ENCODE results near the gene SMIM35.

The SMIM35 gene

DNA sequence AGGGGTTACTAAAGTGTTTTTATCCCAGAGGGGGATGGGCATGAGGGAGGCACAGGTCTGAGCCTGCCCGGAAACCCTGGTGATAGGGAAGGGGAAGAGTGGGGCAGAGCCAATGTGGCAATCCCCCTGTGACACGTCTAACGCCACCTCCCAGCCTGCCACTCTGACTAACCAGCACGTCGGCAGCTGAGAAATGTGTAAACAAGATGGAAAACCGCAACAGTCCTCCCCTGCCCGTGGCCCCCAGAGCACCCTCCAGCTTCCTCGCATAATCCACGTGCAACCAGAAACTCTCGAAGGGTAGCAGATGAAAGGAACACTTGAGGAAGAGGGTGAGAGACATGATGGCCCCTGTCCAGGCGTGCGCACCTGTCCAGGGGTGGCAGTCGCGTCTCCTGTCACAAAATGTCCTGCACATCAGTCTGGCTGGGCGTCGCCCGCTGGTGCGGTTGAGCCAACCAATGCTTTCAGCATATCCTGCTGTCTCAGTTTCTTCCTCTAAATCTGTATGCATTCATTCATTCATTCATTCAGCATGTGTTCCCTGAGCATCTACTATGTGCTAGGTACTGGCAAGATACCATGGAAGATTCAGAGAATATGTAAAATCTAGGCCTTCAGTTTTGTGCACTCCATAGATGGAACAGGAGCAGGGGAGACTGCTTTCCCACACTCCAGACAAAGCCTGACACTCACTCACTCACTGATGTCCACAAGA lies 5.4 kb downstream of the SMIM35 start:
- Histone ChIP-seq H3K4me3 (ENCODE audit: low read depth, low read length, poor library complexity, severe bottlenecking) (no peak overlapping the region), H3K79me2 (ENCODE audit: insufficient read depth, low read length) (no peaks in the 10 kb centered on the region), H3K9me2 (ENCODE audit: low read depth, low read length) (no peaks in the 10 kb centered on the region), H3K27me3 (ENCODE audit: insufficient read depth, low read length) (no peaks in the 10 kb centered on the region; the same call in 1 of the 2 replicates), H3K4me2 (ENCODE audit: low read length) (no peak overlapping the region), H3K36me3 (ENCODE audit: insufficient read depth, low read length) (no peaks in the 10 kb centered on the region; the same call in 1 of the 2 replicates), H3F3A (ENCODE audit: insufficient read depth, low read length) (no peaks in the 10 kb centered on the region), H3K4me1 (ENCODE audit: insufficient read depth, low read length, severe bottlenecking) (no peaks in the 10 kb centered on the region), H3K27ac (ENCODE audit: low read depth, low read length, poor library complexity, severe bottlenecking) (no peak overlapping the region), H4K20me1 (ENCODE audit: insufficient read depth, low read length) (no peaks in the 10 kb centered on the region), H2AFZ (ENCODE audit: low read length) (no peak overlapping the region), H3K9ac (ENCODE audit: low read length) (no peak overlapping the region), H3K9me3 (ENCODE audit: low read length) (no peaks in the 10 kb centered on the region)
- TF ChIP-seq, protein P1, sequence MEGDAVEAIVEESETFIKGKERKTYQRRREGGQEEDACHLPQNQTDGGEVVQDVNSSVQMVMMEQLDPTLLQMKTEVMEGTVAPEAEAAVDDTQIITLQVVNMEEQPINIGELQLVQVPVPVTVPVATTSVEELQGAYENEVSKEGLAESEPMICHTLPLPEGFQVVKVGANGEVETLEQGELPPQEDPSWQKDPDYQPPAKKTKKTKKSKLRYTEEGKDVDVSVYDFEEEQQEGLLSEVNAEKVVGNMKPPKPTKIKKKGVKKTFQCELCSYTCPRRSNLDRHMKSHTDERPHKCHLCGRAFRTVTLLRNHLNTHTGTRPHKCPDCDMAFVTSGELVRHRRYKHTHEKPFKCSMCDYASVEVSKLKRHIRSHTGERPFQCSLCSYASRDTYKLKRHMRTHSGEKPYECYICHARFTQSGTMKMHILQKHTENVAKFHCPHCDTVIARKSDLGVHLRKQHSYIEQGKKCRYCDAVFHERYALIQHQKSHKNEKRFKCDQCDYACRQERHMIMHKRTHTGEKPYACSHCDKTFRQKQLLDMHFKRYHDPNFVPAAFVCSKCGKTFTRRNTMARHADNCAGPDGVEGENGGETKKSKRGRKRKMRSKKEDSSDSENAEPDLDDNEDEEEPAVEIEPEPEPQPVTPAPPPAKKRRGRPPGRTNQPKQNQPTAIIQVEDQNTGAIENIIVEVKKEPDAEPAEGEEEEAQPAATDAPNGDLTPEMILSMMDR (IDR thresholded peaks at IDR 0.05; ENCODE audit: low read length), result no peak
- TF ChIP-seq EZH2 (IDR thresholded peaks at IDR 0.05; ENCODE audit: borderline replicate concordance, low read length), result no peak

DNA sequence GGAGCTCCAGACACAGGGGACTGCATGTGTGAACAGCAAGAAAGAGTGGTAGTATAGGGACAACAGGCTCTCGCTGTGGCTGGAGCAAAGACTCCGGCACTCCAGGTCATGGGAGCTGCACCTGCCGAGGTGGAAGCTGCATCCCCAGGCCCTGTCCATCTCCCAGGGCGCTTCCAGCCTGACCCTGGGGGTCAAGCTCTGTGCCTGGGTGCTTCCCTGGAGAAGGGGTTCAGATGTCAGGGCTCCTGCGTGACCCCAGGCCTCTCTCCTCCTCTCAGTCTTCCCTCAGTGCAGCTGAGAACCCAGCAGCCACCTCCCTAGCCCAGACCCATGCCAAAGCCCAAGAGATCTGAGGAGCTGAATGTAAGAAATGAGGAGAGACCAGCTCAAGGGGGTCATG lies 6.5 kb downstream of the SMIM35 start:
- no peak for TF ChIP-seq EZH2 (IDR thresholded peaks at IDR 0.05; ENCODE audit: borderline replicate concordance, low read length)
- TF ChIP-seq, protein P1 (IDR thresholded peaks at IDR 0.05; ENCODE audit: low read length), result no peak
- no peak overlapping the region for H3K4me3 ChIP-seq (ENCODE audit: low read depth, low read length, poor library complexity, severe bottlenecking)
- no peaks in the 10 kb centered on the region for H3K79me2 ChIP-seq (ENCODE audit: insufficient read depth, low read length)
- no peak overlapping the region for H3K9ac ChIP-seq (ENCODE audit: low read length)
- no peak overlapping the region for H2AFZ ChIP-seq (ENCODE audit: low read length)
- no peaks in the 10 kb centered on the region for H3F3A ChIP-seq (ENCODE audit: insufficient read depth, low read length)
- H3K27ac ChIP-seq (ENCODE audit: low read depth, low read length, poor library complexity, severe bottlenecking), result no peak overlapping the region
- H3K36me3 ChIP-seq (ENCODE audit: insufficient read depth, low read length), result no peaks in the 10 kb centered on the region
- no peaks in the 10 kb centered on the region for H4K20me1 ChIP-seq (ENCODE audit: insufficient read depth, low read length)
- H3K4me2 ChIP-seq (ENCODE audit: low read length), result no peak overlapping the region
- H3K4me1 ChIP-seq (ENCODE audit: insufficient read depth, low read length, severe bottlenecking), result no peaks in the 10 kb centered on the region
- no peaks in the 10 kb centered on the region for H3K27me3 ChIP-seq (ENCODE audit: insufficient read depth, low read length)
- no peaks in the 10 kb centered on the region for H3K9me3 ChIP-seq (ENCODE audit: low read length)
- no peaks in the 10 kb centered on the region for H3K9me2 ChIP-seq (ENCODE audit: low read depth, low read length)

DNA sequence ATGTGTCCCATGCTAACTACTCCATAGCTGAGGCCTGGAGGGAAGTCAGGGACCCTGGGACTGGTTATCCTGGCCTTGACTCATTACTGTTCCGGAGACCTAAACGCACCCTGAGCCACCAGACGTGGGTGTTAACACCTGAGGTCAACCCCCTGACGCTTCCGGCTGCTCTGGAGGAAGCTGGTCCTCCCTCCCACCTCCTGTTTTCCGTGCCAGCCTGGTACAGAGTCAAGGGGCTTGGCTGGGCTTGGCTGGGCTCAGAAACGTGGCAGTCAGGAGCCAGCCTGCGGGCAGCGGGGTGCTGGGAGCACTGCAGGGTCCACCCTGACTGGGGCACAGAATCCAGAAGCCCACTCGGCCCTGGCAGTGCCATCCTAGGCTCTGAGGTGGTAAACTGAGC lies 7.3 kb downstream of the SMIM35 start:
- H3K9me2 ChIP-seq (ENCODE audit: low read depth, low read length), result no peaks in the 10 kb centered on the region
- no peak overlapping the region for H3K4me3 ChIP-seq (ENCODE audit: low read depth, low read length, poor library complexity, severe bottlenecking)
- no peaks in the 10 kb centered on the region for H3F3A ChIP-seq (ENCODE audit: insufficient read depth, low read length)
- no peaks in the 10 kb centered on the region for H3K4me1 ChIP-seq (ENCODE audit: insufficient read depth, low read length, severe bottlenecking)
- no peak overlapping the region for H2AFZ ChIP-seq (ENCODE audit: low read length)
- H4K20me1 ChIP-seq (ENCODE audit: insufficient read depth, low read length), result no peaks in the 10 kb centered on the region
- H3K9ac ChIP-seq (ENCODE audit: low read length), result no peak overlapping the region
- no peak overlapping the region for H3K27ac ChIP-seq (ENCODE audit: low read depth, low read length, poor library complexity, severe bottlenecking)
- TF ChIP-seq, protein P1 (IDR thresholded peaks at IDR 0.05; ENCODE audit: low read length), result no peak
- no peak for TF ChIP-seq EZH2 (IDR thresholded peaks at IDR 0.05; ENCODE audit: borderline replicate concordance, low read length)
- no peaks in the 10 kb centered on the region for H3K79me2 ChIP-seq (ENCODE audit: insufficient read depth, low read length)
- no peaks in the 10 kb centered on the region for H3K36me3 ChIP-seq (ENCODE audit: insufficient read depth, low read length)
- H3K4me2 ChIP-seq (ENCODE audit: low read length), result no peak overlapping the region
- no peaks in the 10 kb centered on the region for H3K9me3 ChIP-seq (ENCODE audit: low read length)
- H3K27me3 ChIP-seq (ENCODE audit: insufficient read depth, low read length), result no peaks in the 10 kb centered on the region
